ENCODE measurements around the gene MIPOL1.

GRCh38 chr14:37416264-37416663 is 218.5 kb downstream of the MIPOL1 start:
- no peak for TF ChIP-seq CTCF (conservative IDR thresholded peaks at IDR 0.05; ENCODE audit: low read depth in 2 of 2)
- TF ChIP-seq POLR2AphosphoS5 (IDR thresholded peaks at IDR 0.05; ENCODE audit: low read depth) = no peak
- no peak for TF ChIP-seq EZH2 (IDR thresholded peaks at IDR 0.05; ENCODE audit: low read depth, unreplicated experiment)
- no peak for TF ChIP-seq REST (IDR thresholded peaks at IDR 0.05; ENCODE audit: unreplicated experiment)
- TF ChIP-seq EZH2phosphoT487 (IDR thresholded peaks at IDR 0.05; ENCODE audit: unreplicated experiment) = no peak

Data from GM23338 (cell line).